ENCODE results near the gene AK1.

GRCh38 chr9:127829205-127829906 lies 48.1 kb downstream of the AK1 start:
- TF ChIP-seq CTCF (CRISPR knock-in tag; IDR thresholded peaks at IDR 0.05) (no peak), NR2C2 (CRISPR knock-in tag; IDR thresholded peaks at IDR 0.05; ENCODE audit: borderline replicate concordance) (no peak), TEAD2 (CRISPR knock-in tag; IDR thresholded peaks at IDR 0.05) (no peak), ARID3A (IDR thresholded peaks at IDR 0.05; ENCODE audit: low read depth, low read length) (no peak), HNRNPK (IDR thresholded peaks at IDR 0.05; ENCODE audit: low read depth, low read length, poor library complexity, severe bottlenecking) (no peak), ZC3H13 (CRISPR knock-in tag; IDR thresholded peaks at IDR 0.05) (no peak), ZNF280D (CRISPR knock-in tag; IDR thresholded peaks at IDR 0.05) (no peak), ZNF335 (CRISPR knock-in tag; IDR thresholded peaks at IDR 0.05) (no peak), SP1 (IDR thresholded peaks at IDR 0.05) (no peak), SP1 (CRISPR knock-in tag; IDR thresholded peaks at IDR 0.05) (no peak), POLR2AphosphoS5 (IDR thresholded peaks at IDR 0.05; ENCODE audit: low read depth, low read length) (no peak), ARID2 (CRISPR knock-in tag; IDR thresholded peaks at IDR 0.05; ENCODE audit: borderline replicate concordance) (no peak)

Data from HepG2 (cell line).